GM10266 (cell line): ENCODE measurements around the gene LMBRD2.
A peak's percentile ranks its signal among the peaks of the same experiment; 100 is the strongest.

Experiments
- DNase-seq: peaks from one replicate; pipeline ENCODE4 v3.0.0; 2012; ENCODE audit errors: extremely low spot score
- CTCF ChIP-seq: IDR thresholded peaks from 2 replicates; pipeline ENCODE4 v1.5.1; 2012; ENCODE audit warnings: mild to moderate bottlenecking, low read depth; ENCODE audit not compliant: control insufficient read depth, insufficient read depth; ENCODE audit errors: missing control alignments

The LMBRD2 gene

GRCh38 chr5:36180556-36181350 is 29.1 kb upstream of the LMBRD2 start:
- no peak for DNase-seq
- TF ChIP-seq CTCF: no peak

- TF ChIP-seq CTCF: no peak
- DNase-seq: no peak
These were observed 28.3 kb upstream of the LMBRD2 start for GRCh38 chr5:36179950-36180349.

GRCh38 chr5:36178524-36178890 is 26.8 kb upstream of the LMBRD2 start:
- TF ChIP-seq CTCF: no peak

GRCh38 chr5:36177715-36178523 is 26.2 kb upstream of the LMBRD2 start:
- TF ChIP-seq CTCF: peak; percentile 50
- DNase-seq: no peak

More at GRCh38 chr5:36178524-36178890, 26.8 kb upstream of the LMBRD2 start:
- DNase-seq: no peak

GRCh38 chr5:36177154-36177553 is 25.5 kb upstream of the LMBRD2 start:
- no peak for TF ChIP-seq CTCF

GRCh38 chr5:36175043-36175442 is 23.4 kb upstream of the LMBRD2 start:
- no peak for DNase-seq
- no peak for TF ChIP-seq CTCF

More at GRCh38 chr5:36177154-36177553, 25.5 kb upstream of the LMBRD2 start:
- DNase-seq: peak; percentile 9

- no peak for TF ChIP-seq CTCF
These were observed 22.4 kb upstream of the LMBRD2 start for GRCh38 chr5:36174119-36174518.

More at GRCh38 chr5:36174119-36174518, 22.4 kb upstream of the LMBRD2 start:
- DNase-seq: no peak
